Muscle layer of colon (tissue), 2 donors: ENCODE results near the gene ULK2.
"Not testable (repeated sequence)": the region's sequence is repeated elsewhere in the genome, so short reads cannot be mapped to it uniquely, and the experiment has no call there.

ENCODE experiments used
- H3K27ac ChIP-seq: one replicate; pipeline ENCODE4 v1.7.0; 2013; ENCODE audit warnings: low read depth, mild to moderate bottlenecking, low read length, moderate library complexity
- H3K27me3 ChIP-seq, 2 donors: one replicate each; pipeline ENCODE4 v1.7.0; 2013; ENCODE audit warnings: low read length in 2 of 2, mild to moderate bottlenecking in 2 of 2; ENCODE audit not compliant: insufficient read depth in 2 of 2, control insufficient read depth in 1 of 2
- H3K36me3 ChIP-seq: one replicate; pipeline ENCODE4 v1.7.0; 2013; ENCODE audit warnings: mild to moderate bottlenecking, low read length; ENCODE audit not compliant: insufficient read depth
- H3K4me1 ChIP-seq: one replicate; pipeline ENCODE4 v1.7.0; 2013; ENCODE audit warnings: mild to moderate bottlenecking, low read length; ENCODE audit not compliant: insufficient read depth
- H3K4me3 ChIP-seq, 2 donors: one replicate each; pipeline ENCODE4 v1.7.0; 2013; ENCODE audit warnings: low read length in 2 of 2, low read depth in 1 of 2, mild to moderate bottlenecking in 1 of 2, moderate library complexity in 1 of 2
- H3K9ac ChIP-seq: one replicate; pipeline ENCODE4 v1.7.0; 2013; ENCODE audit warnings: low read length
- H3K9me3 ChIP-seq: one replicate; pipeline ENCODE4 v1.7.0; 2013; ENCODE audit warnings: mild to moderate bottlenecking, low read length
- donor health status: abdominal sarcoma.
- donor health status: Adenocarcinoma of cecum.

Gene ULK2

GRCh38 chr17:19890554-19890953 lies 22.8 kb upstream of the ULK2 start:
- H3K4me1 ChIP-seq, H3K9me3 ChIP-seq, H3K36me3 ChIP-seq, H3K4me3 ChIP-seq, H3K9ac ChIP-seq, H3K27me3 ChIP-seq, H3K27ac ChIP-seq: not testable (repeated sequence)

DNA sequence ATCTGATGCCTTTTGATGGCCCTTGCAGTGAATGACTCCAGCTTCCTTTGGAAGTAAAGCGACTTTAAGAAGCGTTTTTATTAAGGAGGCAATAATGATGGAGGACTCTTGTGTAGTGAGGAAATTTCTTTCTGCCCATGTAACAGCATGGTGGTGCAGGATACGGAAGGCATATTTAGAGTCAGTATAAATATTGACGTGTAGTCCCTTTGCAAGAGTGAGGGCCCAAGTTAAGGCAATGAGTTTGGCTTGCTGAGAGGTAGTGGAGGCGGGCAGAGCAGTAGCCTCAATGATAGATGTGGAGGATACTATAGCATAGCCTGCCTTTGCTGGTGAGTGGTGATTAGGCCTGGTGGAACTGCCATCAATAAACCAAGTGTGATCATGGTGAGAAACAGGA lies 22.3 kb upstream of the ULK2 start:
- not testable (repeated sequence) for H3K27ac ChIP-seq, H3K4me1 ChIP-seq, H3K36me3 ChIP-seq, H3K9ac ChIP-seq, H3K4me3 ChIP-seq, H3K9me3 ChIP-seq, H3K27me3 ChIP-seq

DNA sequence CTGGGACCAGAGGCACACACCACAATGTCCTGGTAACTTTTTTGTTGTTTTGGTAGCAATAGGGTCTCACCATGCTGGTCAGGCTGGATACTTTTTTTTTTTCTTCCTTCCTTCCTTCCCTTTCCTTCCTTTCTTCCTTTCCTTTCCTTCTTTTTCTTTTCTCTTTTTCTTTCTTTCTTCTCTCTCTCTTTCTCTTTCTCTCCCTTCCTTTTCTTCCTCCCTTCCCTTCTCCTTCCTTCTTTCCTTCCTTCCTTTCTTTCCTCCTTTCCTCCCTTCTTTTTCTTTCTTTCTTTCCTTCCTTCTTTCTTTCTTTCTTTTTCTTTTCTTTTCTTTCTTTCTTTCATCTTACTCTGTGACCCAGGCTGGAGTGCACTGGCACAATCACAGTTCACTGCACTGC lies 18.4 kb upstream of the ULK2 start:
- H3K9me3 ChIP-seq: no peaks in the 10 kb centered on the region

DNA sequence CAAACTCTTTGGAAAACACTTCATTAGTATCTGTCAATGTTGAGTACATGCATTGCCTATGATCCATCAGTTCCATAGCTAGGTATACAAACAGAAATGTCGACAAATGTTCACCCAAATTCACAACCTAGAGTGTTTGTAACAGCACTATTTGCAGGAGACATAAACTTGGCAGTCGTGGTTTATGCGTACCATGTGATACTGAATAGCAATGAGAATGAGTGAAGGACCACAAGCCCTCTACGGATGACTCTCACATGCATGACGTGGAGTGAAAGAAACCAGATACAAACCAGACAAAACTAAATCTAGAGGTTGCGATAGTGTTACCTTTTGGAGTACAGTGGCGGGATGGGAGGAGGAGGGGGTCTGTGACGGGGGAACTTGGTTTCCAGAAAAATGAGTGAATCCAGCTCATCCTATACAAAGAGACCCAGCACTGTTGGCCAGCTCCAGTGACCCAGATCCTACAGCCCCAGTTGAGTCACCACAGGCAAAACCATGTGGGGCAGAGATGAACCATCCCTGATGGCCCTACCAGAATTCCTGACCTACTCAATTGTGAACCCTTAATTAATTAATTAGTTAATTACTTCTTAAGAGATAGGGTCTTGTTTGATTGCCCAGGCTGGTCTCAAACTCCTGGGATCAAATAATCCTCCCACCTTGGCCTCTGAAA lies 15.9 kb upstream of the ULK2 start:
- Histone ChIP-seq H3K36me3 (no peaks in the 10 kb centered on the region), H3K27ac (no peak overlapping the region), H3K27me3 (no peaks in the 10 kb centered on the region), H3K4me3 (no peak overlapping the region), H3K9me3 (no peaks in the 10 kb centered on the region), H3K4me1 (no peaks in the 10 kb centered on the region), H3K9ac (no peak overlapping the region)

More for the DNA sequence above, 18.4 kb upstream of the ULK2 start:
- H3K9ac ChIP-seq: no peak overlapping the region
- no peak overlapping the region for H3K4me3 ChIP-seq
- no peaks in the 10 kb centered on the region for H3K4me1 ChIP-seq
- H3K27me3 ChIP-seq: no peaks in the 10 kb centered on the region
- H3K36me3 ChIP-seq: no peaks in the 10 kb centered on the region
- no peak overlapping the region for H3K27ac ChIP-seq

DNA sequence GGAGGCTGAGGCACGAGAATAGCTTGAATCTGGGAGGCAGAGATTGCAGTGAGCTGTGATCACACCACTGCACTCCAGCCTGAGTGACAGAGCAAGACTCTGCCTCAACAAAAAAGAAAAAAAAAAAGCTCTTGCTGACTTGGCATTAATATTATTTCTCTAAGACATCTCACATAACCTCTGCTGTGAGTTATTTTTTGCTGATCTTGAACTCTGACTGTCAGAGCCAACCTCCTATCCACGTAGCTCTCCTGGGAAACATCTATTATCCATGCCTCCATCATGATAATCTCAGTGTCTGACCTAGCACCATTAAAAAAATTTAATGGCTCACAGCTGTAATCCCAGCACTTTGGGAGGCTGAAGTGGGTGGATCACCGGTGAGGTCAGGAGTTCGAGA lies 12.7 kb upstream of the ULK2 start:
- Histone ChIP-seq H3K27me3 (no peaks in the 10 kb centered on the region), H3K9me3 (no peaks in the 10 kb centered on the region), H3K36me3 (no peaks in the 10 kb centered on the region)

DNA sequence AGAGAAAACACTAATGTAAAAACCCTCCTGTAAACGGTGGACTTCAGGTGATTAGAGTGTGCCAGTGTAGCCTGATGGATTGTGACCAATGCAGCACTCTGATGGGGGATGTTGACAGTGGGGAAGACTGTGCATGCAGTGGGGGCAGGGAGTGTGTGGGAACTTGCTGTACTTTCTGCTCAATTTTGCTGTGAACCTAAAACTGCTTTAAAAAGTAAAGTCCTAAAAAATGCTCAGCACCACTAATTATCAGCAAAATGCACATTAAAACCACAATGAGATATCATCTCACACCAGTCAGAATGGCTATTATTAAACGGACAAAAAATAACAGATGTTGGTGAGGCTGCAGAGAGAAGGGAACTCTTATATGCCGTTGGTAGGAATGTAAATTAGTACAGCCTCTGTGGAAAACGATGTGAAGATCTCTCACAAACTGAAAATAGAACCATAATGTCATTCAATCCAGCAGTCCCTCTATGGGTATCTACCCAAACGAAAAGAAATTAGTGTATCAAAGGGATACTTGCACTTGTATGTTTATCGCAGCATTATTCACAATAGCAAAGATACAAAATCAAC lies 9.7 kb upstream of the ULK2 start:
- Histone ChIP-seq H3K4me3 (no peak overlapping the region), H3K9ac (no peak overlapping the region), H3K9me3 (no peaks in the 10 kb centered on the region), H3K27me3 (no peaks in the 10 kb centered on the region), H3K36me3 (no peaks in the 10 kb centered on the region), H3K4me1 (no peaks in the 10 kb centered on the region), H3K27ac (no peak overlapping the region)

More for the DNA sequence above, 12.7 kb upstream of the ULK2 start:
- H3K4me3 ChIP-seq: no peak overlapping the region
- H3K4me1 ChIP-seq: no peaks in the 10 kb centered on the region
- no peak overlapping the region for H3K9ac ChIP-seq
- H3K27ac ChIP-seq: no peak overlapping the region

DNA sequence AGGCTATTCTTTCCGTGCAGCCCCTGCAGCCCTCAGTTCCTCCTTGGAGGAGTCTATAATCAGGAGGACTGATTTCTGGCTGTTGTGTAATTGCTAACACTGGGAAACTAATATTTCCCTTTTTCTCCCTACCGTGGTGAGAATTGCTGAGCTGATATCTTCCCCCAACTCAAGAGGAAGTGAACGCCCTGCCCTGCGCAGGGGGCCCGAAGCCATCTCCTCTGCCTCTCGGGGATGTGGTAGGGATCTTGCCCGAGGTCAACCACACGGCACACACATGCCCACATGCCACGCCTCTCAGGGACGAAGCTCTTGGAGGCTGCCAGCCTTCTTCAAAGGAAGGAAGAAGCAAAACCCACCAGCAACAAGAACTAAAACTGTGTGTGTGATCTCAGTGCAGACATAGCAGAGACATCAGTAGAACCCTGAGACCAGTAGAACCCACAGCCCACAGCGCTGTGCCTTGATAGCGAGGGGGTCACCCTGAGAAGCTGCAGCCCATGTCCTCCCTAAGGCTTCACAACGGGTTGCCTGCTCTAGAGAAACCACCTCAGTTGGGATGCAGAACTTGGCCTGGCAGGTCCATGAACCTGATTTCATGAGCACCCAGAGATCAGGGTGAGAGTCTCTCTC lies 8.9 kb upstream of the ULK2 start:
- Histone ChIP-seq H3K27ac (no peak overlapping the region), H3K4me1 (no peaks in the 10 kb centered on the region), H3K36me3 (no peaks in the 10 kb centered on the region), H3K27me3 (no peaks in the 10 kb centered on the region), H3K9me3 (no peaks in the 10 kb centered on the region), H3K4me3 (no peak overlapping the region), H3K9ac (no peak overlapping the region)

DNA sequence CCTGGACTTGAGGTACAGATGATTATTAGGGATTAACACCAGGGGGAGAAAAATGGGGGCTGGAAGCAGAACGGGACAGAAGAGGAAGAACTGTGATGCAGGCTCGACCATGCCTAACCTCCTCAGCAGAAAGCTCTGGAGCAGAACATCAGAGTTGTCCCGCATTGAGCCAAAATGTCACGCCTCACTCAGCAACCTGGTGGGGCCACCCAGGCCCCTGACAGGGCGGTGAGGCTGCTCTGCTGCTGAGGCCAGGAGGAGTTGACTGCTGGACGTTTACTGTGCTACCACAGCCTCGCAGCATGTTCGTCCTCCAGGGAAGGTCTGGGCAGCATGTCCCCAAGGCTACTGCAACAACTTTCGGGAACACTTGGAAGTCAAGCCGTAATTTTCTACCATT lies 6.5 kb upstream of the ULK2 start:
- H3K27ac ChIP-seq: no peak overlapping the region
- H3K4me3 ChIP-seq: no peak overlapping the region
- H3K9me3 ChIP-seq: no peaks in the 10 kb centered on the region
- H3K36me3 ChIP-seq: no peaks in the 10 kb centered on the region
- no peak overlapping the region for H3K9ac ChIP-seq
- H3K27me3 ChIP-seq: no peaks in the 10 kb centered on the region
- H3K4me1 ChIP-seq: no peaks in the 10 kb centered on the region

GRCh38 chr17:19873346-19873745 lies 5.6 kb upstream of the ULK2 start:
- Histone ChIP-seq H3K4me3 (no peak overlapping the region), H3K9ac (no peak overlapping the region), H3K27ac (no peak overlapping the region), H3K36me3 (no peaks in the 10 kb centered on the region), H3K27me3 (no peaks in the 10 kb centered on the region), H3K4me1 (peaks cover 2% of the 10 kb centered on the region), H3K9me3 (no peaks in the 10 kb centered on the region)

- peaks cover 3% of the 10 kb centered on the region for H3K36me3 ChIP-seq
- H3K27ac ChIP-seq: no peak overlapping the region
- no peaks in the 10 kb centered on the region for H3K27me3 ChIP-seq
Measured at GRCh38 chr17:19868079-19868395, 301 bp upstream of the ULK2 start.

GRCh38 chr17:19867079-19867328 lies 732 bp downstream of the ULK2 start:
- no peaks in the 10 kb centered on the region for H3K9me3 ChIP-seq
- H3K4me3 ChIP-seq: peak overlapping the region; percentile 77 to 91
- H3K4me1 ChIP-seq: peaks cover 5% of the 10 kb centered on the region
- H3K9ac ChIP-seq: peak overlapping the region; percentile 25
- H3K36me3 ChIP-seq: peaks cover 3% of the 10 kb centered on the region
- H3K27me3 ChIP-seq: no peaks in the 10 kb centered on the region
- H3K27ac ChIP-seq: peak overlapping the region; percentile 84

More at GRCh38 chr17:19868079-19868395, 301 bp upstream of the ULK2 start:
- H3K9ac ChIP-seq: peak overlapping the region; percentile 49
- H3K9me3 ChIP-seq: no peaks in the 10 kb centered on the region
- H3K4me3 ChIP-seq: peak overlapping the region; percentile 77 to 91
- peaks cover 5% of the 10 kb centered on the region for H3K4me1 ChIP-seq

- H3K4me1 ChIP-seq: peaks cover 5% of the 10 kb centered on the region
- no peak overlapping the region for H3K9ac ChIP-seq
- H3K27me3 ChIP-seq: no peaks in the 10 kb centered on the region
- H3K27ac ChIP-seq: no peak overlapping the region
- no peaks in the 10 kb centered on the region for H3K9me3 ChIP-seq
- H3K4me3 ChIP-seq: no peak overlapping the region
- H3K36me3 ChIP-seq: peaks cover 3% of the 10 kb centered on the region
Measured at GRCh38 chr17:19865021-19865420, 2.7 kb downstream of the ULK2 start.
